K562 (cell line): ENCODE data around the gene FNDC4. TPM values are rescaled to one million over a fixed set of nuclear protein-coding genes. Genes with fewer than 3 reads are reported as not detected.

ENCODE experiments used
- CBX2 ChIP-seq: fragments of 200-600 bp; sonication (generic); IDR thresholded peaks from one replicate; pipeline ENCODE4 v1.6.1; 2012; ENCODE audit warnings: mild to moderate bottlenecking, low read length, inconsistent platforms; ENCODE audit not compliant: insufficient read depth, poor library complexity, severe bottlenecking
- E2F3 ChIP-seq: fragments of 250-450 bp; sonication (Bioruptor Pico); IDR thresholded peaks from 2 replicates; pipeline ENCODE4 v1.4.0; 2020; ENCODE audit warnings: mild to moderate bottlenecking
- FOSL1 ChIP-seq: fragments of 200-800 bp; sonication (Bioruptor generic); conservative IDR thresholded peaks from 2 replicates; pipeline ENCODE4 v1.6.1; 2016; ENCODE audit warnings: missing genetic modification characterization, missing compliant biosample characterization
- L3MBTL2 ChIP-seq: fragments of 450-650 bp; IDR thresholded peaks from 2 replicates; pipeline ENCODE4 v1.6.1; 2016; ENCODE audit warnings: mild to moderate bottlenecking, moderate library complexity
- MGA ChIP-seq: fragments of 450-650 bp; IDR thresholded peaks from 2 replicates; pipeline ENCODE4 v1.6.1; 2016; ENCODE audit warnings: mild to moderate bottlenecking, moderate library complexity
- SMAD4 ChIP-seq: fragments of 250-450 bp; sonication (Bioruptor Pico); conservative IDR thresholded peaks from 2 replicates; pipeline ENCODE4 v1.8.0; 2021; ENCODE audit warnings: inconsistent platforms, mild to moderate bottlenecking, moderate library complexity
- polyA plus RNA-seq, 8 experiments: library from polyadenylated mRNA; depleted of rRNA in 4 of 8; stranded (reverse) in 5 of 8; unstranded in 3 of 8; fragments of >200 nt; fragmentation: Nextera tagmentation in 2 of 8; fragmentation: Illumina TruSeq in 1 of 8; extraction: Ambion mirVana in 2 of 8; extraction: Trizol in 1 of 8; gene quantifications; 2 replicates each; pipeline versions ENCODE4 v1.2.1 to v1.2.3, GENCODE V29; 2011 to 2014; ENCODE audit warnings: inconsistent platforms in 1 of 8, missing spikeins in 1 of 8
- total RNA-seq, 7 experiments: library from RNA; depleted of rRNA in 6 of 7; stranded (reverse); fragments of >200 nt in 6 of 7; fragmentation: Illumina TruSeq in 2 of 7; extraction: Trizol in 2 of 7; gene quantifications; 2 replicates each; pipeline versions ENCODE4 v1.2.1 to v1.2.3, GENCODE V29; 2011 to 2021; ENCODE audit warnings: low replicate concordance in 1 of 7

Gene FNDC4
- total and polyA plus RNA-seq, 9 of the 15 experiments (the other 6 are each of a cell fraction or from before 2014, with no cell fraction given), result 0.28 to 4.9 (median 2.3) TPM

- TF ChIP-seq MGA (0 out of 2 replicates have a peak, but pooled peaks have one; percentile 22), CBX2 (no peak), FOSL1 (no peak), L3MBTL2 (0 out of 2 replicates have a peak, but pooled peaks have one; percentile 34), SMAD4 (CRISPR knock-in tag) (0 out of 2 replicates have a peak, but pooled peaks have one; percentile 11), E2F3 (CRISPR knock-in tag) (no peak)
- TF ChIP-seq, all 486 proteins: peak for 3
Observed at GRCh38 chr2:27518782-27519113, 23.7 kb upstream of the FNDC4 start (continued).
